Right kidney (tissue), 1 donor: Measurements from ENCODE around the gene ZPBP2.
"Not testable (repeated sequence)": the region's sequence is repeated elsewhere in the genome, so short reads cannot be mapped to it uniquely, and the experiment has no call there.

ENCODE experiments used
- DNase-seq: peaks from one replicate; pipeline ENCODE4 v3.0.0-alpha.2; 2016

ZPBP2 gene

DNA sequence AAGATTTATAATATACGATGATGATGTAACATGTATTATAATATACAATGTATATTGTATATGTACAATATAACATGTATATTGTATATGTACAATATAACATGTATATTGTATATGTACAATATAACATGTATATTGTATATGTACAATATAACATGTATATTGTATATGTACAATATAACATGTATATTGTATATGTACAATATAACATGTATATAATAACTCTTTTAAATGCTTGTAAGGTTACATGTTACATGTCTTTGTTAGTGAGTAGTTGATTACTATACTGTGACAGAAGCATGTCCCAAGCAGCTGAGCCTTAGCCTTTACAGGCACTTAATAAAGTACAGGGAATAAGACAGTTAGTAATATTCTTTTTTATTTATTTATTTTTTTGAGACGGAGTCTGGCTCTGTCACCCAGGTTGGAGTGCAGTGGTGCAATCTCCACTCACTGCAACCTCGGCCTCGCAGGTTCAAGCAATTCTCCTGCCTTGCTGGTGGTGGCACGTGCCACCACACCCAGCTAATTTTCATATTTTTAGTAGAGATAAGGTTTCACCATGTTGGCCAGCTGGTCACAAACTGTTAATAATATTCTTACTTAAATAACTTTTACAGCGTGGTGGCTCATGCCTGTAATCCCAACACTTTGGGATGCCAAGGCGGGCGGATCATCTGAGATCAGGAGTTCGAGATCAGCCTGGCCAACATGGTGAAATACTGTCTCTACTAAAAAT is 11.9 kb upstream of the ZPBP2 start:
- DNase-seq, result not testable (repeated sequence)

GRCh38 chr17:39861235-39861634 is 6.8 kb upstream of the ZPBP2 start:
- no peak for DNase-seq

DNA sequence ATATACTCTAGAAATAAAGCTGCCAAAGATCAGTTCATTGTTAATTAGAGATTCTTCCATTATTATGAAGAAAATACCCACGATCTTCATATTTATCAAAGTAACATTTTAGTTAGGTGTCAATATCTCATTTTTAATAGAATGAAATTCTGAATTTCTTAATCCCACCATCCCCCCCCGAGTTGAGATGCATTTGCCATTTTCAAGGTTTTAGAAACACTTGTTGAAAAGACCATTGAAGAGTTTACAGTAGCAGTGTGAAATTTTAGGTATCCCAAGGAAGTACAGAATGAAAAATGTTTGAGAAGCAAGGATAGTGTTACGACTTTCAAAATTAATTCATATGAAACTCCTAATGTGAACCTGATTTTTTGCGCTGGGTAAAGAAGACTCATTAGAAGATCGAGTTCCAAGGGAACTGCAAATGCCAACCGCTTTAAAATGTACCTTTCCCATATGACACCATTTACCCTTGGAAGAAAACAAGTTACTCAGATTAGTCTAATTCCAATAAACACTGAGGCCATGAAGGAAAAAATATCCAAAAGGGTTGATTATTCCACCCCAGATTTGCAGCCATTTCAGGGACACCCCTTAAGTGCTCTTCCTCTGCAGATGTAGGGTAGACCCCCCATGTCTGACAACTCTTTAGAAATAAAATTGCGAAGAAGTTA is 4.6 kb upstream of the ZPBP2 start:
- DNase-seq, result no peak

DNA sequence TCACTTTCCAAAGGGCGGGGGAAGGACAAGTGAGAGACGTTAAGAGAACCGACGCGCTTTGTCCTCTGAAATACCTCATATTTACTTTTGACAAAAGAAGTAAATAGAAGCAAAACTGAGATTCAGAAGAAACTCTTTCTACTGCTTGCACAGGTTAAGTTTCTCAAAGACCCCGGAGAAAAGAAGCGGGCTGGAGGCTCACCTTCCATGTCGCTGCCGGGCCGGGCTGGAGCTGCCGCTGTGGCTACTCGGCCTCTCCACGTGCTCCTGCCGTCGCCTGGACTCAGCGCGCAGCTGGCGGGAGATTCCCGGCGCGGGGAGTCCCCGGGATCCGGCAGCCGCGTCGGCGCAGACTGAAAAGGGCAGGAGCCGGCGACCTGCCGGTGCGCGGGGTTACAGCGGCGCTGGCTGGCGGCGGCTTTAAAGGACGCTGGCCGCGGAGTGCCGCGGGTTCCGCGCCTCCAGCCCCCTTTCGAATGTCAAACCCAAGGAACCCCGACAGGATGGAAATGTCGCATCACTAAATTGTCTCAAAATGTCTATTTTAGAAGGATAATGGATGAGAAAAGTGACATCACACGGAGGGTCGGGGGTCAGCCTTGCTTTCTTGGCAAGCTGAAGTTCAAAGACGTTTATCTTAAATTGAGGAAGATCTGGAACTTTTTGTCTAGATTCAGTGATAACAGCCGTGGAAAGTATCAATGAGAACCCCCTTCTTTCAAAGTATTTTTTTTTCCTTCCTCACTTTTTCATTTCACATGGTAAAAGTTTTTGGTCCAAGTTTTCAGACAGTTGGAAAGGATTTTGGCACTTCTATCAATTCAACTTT is 3.9 kb upstream of the ZPBP2 start, which contains the start of gene IKZF3:
Gene IKZF3, minus strand, starts transcription at position 395 of the 829 bp plus-strand sequence. Its CDS starts 186 bp downstream, at position 209.
- peak; percentile 66 for DNase-seq

DNA sequence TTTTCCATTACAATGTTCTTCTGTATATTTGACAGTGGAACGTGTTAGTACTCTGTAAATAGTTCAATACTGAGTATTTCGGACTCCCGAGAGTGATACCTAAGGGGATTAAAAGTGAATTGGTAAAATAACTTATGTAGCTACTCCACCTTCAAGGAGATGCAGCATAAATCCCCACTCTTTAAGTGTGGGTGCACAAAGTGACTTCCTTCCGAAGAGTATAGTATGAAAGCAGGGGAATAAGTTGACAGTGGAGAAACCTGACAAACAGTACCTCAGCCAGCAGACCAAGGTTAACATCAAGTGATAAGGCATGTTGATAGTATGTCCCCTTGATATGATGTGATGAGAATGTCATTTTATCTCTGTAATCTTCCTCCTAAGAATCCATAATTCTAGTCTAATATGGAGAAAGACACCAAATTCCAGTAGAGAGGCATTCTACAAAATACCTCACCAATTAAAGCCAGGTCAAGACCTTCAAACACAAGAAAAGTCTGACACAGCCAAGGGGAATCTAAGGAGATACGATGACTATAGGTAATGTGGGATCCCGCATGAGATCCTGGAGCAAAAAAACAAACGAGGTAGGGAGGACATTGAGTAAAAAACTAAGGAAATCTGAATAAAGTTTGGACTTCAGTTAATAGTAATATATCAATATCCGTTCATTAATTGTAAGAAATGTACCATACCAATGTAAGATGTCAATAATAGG is 1.8 kb upstream of the ZPBP2 start:
- no peak for DNase-seq

- no peak for DNase-seq
Measured at GRCh38 chr17:39867084-39867879, 720 bp upstream of the ZPBP2 start.

GRCh38 chr17:39868554-39868942 is 546 bp downstream of the ZPBP2 start:
- DNase-seq, result no peak

DNA sequence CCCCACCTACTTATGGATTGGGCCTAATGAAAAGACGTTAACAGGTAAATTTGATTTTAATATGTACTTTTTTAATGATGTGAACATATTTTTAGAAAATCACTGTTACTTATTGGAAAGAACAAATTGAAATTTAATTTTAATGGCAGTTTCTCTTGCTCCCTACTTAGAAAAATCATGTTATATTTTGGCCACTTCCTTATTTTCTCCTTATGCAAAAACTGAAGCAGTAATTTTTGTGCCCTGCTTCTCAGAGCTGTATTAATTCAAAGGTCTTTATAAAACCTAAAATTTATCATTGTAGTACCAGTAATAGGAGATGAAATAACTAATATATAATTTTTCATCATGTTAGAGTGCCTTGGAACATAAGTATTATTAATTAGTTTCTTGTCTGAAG is 2.8 kb downstream of the ZPBP2 start:
- DNase-seq, result no peak

DNA sequence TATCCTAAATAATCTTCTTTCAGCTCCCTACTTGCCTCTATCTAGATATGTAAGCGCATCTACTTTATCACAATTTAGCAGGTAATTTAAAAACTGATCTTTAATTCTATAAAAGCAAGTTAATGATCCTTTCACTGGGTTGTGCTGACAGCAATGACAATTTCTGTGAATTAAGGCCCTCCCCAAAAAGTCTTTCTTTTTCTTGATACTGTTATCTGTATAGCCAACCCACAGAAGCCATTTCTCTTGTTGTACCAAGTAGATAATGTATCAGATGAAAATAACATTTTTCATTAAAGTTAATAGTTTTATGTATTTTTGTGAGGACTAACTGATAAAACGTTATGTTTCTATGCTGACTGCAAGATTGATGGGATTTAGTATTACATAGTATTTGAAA is 3.8 kb downstream of the ZPBP2 start:
- DNase-seq, result no peak

- no peak for DNase-seq
Measured at GRCh38 chr17:39872751-39873150, 4.7 kb downstream of the ZPBP2 start.

DNA sequence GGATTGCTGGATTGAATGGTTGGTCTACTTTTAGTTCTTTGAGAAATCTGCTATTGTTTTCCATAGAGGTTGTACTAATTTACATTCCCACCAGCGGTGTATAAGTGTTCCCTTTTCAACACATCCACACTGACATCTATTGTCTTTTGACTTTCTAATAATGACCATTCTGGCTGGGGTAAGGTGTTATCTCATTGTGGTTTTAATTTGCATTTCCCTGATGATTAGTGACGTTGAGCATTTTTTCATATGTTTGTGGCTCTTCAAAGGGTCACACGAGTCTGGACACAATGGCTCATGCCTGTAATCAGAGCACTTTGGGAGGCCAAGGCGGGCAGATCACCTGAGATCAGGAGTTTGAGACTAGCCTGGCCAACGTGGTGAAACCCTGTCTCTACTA is 18.1 kb downstream of the ZPBP2 start:
- not testable (repeated sequence) for DNase-seq

GRCh38 chr17:39887078-39887477 is 19.1 kb downstream of the ZPBP2 start:
- no peak for DNase-seq

GRCh38 chr17:39889200-39889599 is 21.2 kb downstream of the ZPBP2 start:
- DNase-seq, result no peak

DNA sequence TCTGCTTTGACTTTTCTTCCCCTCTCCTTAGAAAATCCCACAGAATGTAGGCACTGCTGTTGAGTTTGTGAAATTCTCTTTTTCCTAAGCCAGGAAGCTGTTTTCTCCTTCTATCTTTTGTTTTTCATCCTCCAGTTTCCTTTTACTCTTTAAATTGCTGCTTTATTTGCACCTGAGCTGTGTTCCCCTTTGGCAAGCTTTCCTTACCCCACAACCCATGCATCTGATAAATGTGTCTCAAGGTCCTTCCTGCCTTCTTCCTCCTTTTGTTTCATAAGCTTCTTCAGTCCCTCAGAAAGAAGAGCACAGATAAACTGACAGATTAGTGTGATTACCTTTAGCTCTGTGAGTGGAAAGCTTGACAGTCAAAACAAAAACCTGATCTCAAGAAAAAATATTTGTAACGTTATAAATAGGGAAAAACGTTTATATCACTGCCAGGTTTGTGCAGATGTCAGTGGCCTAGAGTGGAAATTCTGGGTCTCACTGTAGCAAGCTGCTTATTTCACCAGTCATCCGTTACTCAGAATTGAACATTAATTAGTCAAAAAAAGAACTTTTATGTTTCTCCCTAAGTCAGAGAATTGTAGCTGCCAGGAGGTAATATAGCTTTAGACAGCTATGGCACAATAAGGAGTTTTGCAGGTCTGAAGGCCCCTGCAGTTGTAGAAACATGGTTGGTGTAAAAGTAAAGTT is 26.8 kb downstream of the ZPBP2 start:
- no peak for DNase-seq

- DNase-seq, result no peak
Measured at GRCh38 chr17:39898088-39898487, 30.1 kb downstream of the ZPBP2 start.

GRCh38 chr17:39899215-39899614 is 31.2 kb downstream of the ZPBP2 start:
- no peak for DNase-seq

DNA sequence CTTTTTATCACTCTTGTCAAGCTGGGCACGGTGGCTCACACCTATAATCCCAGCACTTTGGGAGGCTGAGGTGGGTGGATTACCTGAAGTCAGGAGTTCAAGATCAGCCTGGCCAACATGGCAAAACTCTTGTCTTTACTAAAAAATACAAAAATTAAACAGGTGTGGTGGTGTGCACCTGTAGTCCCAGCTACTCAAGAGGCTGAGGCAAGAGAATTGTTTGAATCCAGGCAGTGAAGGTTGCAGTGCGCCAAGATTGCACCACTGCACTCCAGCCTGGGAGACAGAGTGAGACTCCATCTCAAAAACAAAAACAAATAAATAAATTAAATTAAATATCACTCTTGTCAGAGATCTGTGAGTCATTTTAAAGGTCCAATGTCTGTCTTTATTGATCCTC is 34.0 kb downstream of the ZPBP2 start:
- DNase-seq, result not testable (repeated sequence)

- DNase-seq, result no peak
Measured at GRCh38 chr17:39903158-39903884, 35.3 kb downstream of the ZPBP2 start.

- DNase-seq, result no peak
Measured at GRCh38 chr17:39904990-39905288, 36.9 kb downstream of the ZPBP2 start.

- no peak for DNase-seq
Measured at GRCh38 chr17:39908789-39909352, 40.9 kb downstream of the ZPBP2 start.
